NB4 (cell line): ENCODE data around the gene NME3.

ENCODE experiments used
- DNase-seq: peaks from one replicate; pipeline ENCODE4 v3.0.0; 2010; ENCODE audit warnings: low read depth
- H3K4me3 ChIP-seq: one replicate; pipeline ENCODE4 v1.5.1; 2011; ENCODE audit warnings: mild to moderate bottlenecking, low read depth, low read length, moderate library complexity
- MYC ChIP-seq: IDR thresholded peaks from 2 replicates; pipeline ENCODE4 v1.6.1; 2011; ENCODE audit warnings: low read depth, low read length
- POLR2A ChIP-seq: IDR thresholded peaks from 2 replicates; pipeline ENCODE4 v1.6.1; 2011; ENCODE audit warnings: mild to moderate bottlenecking; ENCODE audit not compliant: insufficient read length; ENCODE audit errors: extremely low read depth
- TF ChIP-seq, protein P1 (sequence below): IDR thresholded peaks from one replicate; pipeline ENCODE4 v1.5.1; 2012; ENCODE audit warnings: low read depth, low read length
- TF ChIP-seq, protein P2 (sequence below): IDR thresholded peaks from 2 replicates; pipeline ENCODE4 v1.6.1; 2011; ENCODE audit warnings: low read depth, low read length

Gene NME3

DNA sequence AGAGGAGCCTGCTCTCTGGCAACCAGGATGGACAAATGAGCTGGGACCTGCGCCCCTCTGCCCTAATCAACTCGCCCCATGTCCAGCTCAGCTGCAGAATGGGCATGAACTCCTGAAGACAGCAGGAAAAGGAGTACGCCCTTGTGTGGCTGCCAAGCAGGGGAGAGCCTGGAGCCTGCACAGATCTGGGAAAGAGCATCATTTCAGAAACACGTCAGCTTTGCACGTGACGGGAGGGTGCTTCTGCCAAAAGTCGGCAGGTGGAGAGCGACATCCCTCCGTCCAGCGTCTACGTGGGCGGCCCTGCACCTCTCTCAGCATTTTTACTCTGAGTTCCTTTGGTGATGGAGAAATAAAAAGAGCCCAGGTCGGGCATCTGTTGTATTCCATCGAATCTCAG, 18.5 kb downstream of the NME3 start:
- no peak for TF ChIP-seq POLR2A
- H3K4me3 ChIP-seq: no peak overlapping the region
- DNase-seq: no peak

DNA sequence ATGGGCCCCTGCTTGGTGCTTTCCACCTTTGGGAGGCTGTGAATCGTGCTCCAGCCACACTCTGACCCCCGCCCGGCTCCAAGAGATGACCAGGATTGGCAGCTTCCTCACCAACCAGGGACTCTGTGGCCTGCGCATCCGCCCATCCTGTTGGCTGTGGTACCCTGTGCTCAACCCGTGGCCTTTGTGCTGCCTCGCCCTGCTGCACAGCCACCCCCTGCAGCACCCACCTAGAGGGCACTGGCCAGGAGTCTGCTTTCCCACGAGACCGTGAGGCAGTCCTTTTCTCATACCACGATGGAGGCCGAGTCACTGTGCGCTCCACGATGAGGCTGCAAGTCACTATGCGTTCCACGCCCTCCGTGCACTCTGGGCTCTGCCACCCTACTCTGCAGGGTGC, 19.4 kb downstream of the NME3 start:
- TF ChIP-seq POLR2A (no peak), MYC (no peak)
- TF ChIP-seq, protein P1, sequence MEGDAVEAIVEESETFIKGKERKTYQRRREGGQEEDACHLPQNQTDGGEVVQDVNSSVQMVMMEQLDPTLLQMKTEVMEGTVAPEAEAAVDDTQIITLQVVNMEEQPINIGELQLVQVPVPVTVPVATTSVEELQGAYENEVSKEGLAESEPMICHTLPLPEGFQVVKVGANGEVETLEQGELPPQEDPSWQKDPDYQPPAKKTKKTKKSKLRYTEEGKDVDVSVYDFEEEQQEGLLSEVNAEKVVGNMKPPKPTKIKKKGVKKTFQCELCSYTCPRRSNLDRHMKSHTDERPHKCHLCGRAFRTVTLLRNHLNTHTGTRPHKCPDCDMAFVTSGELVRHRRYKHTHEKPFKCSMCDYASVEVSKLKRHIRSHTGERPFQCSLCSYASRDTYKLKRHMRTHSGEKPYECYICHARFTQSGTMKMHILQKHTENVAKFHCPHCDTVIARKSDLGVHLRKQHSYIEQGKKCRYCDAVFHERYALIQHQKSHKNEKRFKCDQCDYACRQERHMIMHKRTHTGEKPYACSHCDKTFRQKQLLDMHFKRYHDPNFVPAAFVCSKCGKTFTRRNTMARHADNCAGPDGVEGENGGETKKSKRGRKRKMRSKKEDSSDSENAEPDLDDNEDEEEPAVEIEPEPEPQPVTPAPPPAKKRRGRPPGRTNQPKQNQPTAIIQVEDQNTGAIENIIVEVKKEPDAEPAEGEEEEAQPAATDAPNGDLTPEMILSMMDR: no peak
- TF ChIP-seq, protein P2, sequence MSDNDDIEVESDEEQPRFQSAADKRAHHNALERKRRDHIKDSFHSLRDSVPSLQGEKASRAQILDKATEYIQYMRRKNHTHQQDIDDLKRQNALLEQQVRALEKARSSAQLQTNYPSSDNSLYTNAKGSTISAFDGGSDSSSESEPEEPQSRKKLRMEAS: no peak

DNA sequence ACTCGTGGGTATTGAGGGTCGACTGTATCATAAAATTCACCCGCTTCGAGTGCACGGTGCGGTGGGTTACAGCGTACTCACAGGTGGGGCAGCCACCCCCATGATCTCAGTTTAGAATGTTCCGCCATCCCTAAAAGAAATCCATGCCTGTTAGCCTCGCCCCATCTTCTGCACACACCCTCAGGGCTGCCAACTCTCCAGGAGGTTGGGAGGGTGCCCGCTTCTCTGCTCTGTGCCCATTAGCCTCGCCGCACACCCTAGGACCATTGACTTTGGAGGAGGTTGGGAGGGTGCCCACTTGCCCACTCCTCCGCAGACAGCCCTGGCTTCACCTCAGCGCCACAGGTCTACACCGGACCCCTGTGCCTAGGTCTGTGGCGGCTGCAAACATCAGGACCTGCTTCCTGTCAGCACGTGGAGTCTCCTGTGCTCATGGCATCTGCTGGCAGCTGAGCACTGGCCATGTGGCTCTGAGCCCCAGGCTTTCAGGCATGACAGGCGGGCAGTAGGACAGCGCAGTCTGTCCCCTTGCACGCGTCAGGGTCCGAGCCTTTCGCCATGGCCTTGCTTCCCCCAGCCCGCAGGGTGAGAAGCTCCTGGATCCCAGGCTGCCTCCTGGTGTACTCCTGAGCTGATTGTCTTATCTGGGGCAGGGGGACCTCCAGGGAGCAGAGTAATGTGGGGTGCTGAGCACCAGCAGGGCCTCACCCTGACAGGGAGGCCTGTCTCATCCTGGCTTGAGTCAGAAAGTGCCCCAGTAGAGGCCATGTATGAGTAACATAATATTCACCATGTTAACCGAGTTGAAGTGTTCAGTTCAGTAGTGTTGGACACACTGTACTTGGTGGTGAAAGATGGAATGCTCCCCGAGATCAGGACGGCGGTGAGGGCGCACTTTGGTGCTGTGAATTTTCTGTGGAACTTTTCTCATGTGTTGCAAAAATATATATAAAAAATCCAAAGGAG, 21.9 kb downstream of the NME3 start:
- TF ChIP-seq, protein P2: no peak
- TF ChIP-seq, protein P1: no peak
- TF ChIP-seq POLR2A: no peak
- no peak for TF ChIP-seq MYC
- no peak for DNase-seq
- no peak overlapping the region for H3K4me3 ChIP-seq

More for the DNA sequence above, 19.4 kb downstream of the NME3 start:
- no peak overlapping the region for H3K4me3 ChIP-seq
- DNase-seq: no peak

DNA sequence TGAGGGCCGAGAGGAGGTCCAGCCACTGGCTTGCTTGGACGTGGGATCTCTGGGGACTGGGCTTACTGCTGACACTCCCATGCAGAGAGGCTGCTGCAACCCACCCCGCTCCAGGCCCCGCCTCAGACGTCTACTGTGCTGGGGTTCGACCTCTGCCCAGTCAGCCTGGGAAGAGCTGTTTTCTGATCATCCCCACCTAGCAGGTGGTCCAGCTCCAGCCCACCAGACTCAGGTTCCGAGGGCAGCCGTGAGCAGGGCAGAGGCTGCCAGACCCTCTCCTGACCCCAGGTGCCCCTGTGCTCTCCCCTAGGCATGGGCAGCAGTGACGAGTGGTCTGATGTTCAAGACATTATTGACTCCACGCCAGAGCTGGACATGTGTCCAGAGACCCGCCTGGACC, 23.4 kb downstream of the NME3 start:
- TF ChIP-seq POLR2A (no peak), MYC (no peak)
- TF ChIP-seq, protein P1: no peak
- TF ChIP-seq, protein P2: no peak
- no peak overlapping the region for H3K4me3 ChIP-seq
- no peak for DNase-seq

DNA sequence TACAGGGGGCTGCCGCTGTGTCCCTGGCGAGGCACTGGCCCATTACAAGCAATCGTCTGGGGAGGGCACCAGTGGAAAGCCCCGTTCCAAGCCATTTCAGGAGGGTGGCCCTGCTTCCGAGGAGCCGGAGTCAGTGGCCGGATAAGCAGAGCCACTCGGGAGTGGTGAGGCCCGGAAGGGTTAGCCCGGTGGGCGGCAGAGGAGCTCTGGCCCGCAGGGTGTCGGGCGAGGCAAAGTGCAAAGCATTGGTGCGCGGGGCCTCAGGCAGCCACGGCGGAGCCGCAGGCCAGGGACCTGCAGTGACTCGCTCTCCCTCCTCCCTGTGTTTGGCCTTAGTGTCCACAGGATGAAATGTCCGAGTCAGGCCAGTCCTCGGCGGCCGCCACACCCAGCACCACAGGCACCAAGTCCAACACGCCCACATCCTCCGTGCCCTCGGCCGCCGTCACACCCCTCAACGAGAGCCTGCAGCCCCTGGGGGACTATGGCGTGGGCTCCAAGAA, 24.6 kb downstream of the NME3 start:
- TF ChIP-seq, protein P2: no peak
- TF ChIP-seq POLR2A (no peak), MYC (no peak)
- TF ChIP-seq, protein P1: no peak
- no peak overlapping the region for H3K4me3 ChIP-seq
- DNase-seq: no peak
